C4-2B (cell line): ENCODE data around the gene INHA.

Experiments used
- H3K27ac ChIP-seq: fragments of 450-650 bp; 2 replicates; pipeline ENCODE4 v1.5.1; 2017
- CTCF ChIP-seq: fragments of 450-650 bp; conservative IDR thresholded peaks from 2 replicates; pipeline ENCODE4 v1.5.1; 2017; ENCODE audit warnings: mild to moderate bottlenecking
- ZFX ChIP-seq: fragments of 450-650 bp; IDR thresholded peaks from 2 replicates; pipeline ENCODE4 v1.6.1; 2017

The INHA gene

DNA sequence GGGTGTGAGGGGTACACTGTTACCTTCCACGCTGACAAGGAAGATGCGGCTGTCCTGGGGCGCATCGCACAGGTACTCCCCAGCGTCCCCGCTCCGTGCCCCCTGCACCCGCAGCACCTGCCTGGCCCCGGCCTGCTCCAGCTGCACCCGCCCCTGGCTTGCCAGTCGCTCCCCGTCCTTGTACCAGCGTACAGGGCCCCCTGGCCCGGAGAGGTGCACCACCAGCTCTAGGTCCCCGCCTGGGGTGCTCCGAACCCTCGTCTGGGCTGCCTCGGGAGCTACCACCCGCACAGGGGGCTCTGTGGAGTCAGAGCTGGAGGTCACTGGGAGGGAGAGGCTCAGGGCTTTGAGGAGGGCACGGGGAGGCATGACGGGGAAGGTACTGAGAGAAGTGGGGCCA is 14.8 kb upstream of the INHA start:
- TF ChIP-seq CTCF (no peak), ZFX (no peak)
- no peak overlapping the region for H3K27ac ChIP-seq

DNA sequence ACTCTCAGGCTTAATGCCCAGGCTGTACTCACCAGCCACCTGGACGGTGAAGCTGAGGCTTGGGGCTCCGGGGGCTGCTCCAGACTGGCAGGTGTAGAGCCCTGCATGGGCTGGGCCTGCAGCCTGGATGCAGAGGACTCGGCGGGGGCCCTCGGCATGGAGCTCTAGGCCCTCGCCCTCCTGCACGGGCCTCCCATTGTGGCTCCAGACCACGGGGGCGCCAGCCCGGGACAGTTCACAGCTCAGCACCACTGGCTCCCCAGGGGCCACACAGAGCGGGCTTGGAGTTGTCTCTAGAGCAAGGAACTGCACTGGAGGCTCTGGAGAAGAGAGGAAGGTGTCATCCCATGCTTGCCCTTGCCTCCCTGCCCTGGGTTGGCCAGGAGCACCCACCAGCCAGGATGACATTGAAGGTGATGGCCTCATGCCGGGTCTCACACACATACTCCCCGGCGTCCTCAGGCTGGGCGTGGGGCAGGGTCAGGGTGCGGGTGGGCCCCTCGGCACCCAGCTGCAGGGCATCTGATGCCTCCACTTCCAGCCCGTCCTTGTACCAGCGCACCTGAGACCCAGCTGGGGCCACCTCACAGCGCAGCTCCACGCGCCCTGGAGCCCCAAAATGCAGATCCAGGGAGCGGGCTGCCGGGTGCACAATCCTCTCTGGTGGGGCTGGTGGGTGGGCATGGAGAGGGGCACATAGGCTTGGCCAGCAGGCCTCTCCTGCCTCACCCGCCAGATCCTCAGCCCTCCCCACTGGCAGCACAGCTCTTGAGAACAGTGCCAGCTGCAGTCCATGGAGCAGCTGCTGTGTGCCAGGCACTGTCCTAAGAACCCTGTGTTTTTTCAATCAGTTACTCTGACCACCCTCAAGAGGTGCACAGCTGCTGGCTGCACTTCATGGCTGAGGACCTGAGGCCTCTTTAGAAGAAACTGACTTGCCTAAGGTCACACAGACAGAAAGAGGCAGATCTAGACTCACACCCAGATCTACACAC is 14.0 kb upstream of the INHA start:
- TF ChIP-seq ZFX (no peak), CTCF (no peak)
- H3K27ac ChIP-seq, result no peak overlapping the region

GRCh38 chr2:219559156-219559915 is 12.8 kb upstream of the INHA start:
- no peak for TF ChIP-seq CTCF
- no peak for TF ChIP-seq ZFX
- H3K27ac ChIP-seq, result no peak overlapping the region

GRCh38 chr2:219560037-219560892 is 11.8 kb upstream of the INHA start:
- no peak overlapping the region for H3K27ac ChIP-seq
- TF ChIP-seq CTCF (peak; percentile 88), ZFX (no peak)

- no peak overlapping the region for H3K27ac ChIP-seq
- TF ChIP-seq ZFX, result no peak
- no peak for TF ChIP-seq CTCF
Observed at GRCh38 chr2:219560893-219561178, 11.3 kb upstream of the INHA start.

DNA sequence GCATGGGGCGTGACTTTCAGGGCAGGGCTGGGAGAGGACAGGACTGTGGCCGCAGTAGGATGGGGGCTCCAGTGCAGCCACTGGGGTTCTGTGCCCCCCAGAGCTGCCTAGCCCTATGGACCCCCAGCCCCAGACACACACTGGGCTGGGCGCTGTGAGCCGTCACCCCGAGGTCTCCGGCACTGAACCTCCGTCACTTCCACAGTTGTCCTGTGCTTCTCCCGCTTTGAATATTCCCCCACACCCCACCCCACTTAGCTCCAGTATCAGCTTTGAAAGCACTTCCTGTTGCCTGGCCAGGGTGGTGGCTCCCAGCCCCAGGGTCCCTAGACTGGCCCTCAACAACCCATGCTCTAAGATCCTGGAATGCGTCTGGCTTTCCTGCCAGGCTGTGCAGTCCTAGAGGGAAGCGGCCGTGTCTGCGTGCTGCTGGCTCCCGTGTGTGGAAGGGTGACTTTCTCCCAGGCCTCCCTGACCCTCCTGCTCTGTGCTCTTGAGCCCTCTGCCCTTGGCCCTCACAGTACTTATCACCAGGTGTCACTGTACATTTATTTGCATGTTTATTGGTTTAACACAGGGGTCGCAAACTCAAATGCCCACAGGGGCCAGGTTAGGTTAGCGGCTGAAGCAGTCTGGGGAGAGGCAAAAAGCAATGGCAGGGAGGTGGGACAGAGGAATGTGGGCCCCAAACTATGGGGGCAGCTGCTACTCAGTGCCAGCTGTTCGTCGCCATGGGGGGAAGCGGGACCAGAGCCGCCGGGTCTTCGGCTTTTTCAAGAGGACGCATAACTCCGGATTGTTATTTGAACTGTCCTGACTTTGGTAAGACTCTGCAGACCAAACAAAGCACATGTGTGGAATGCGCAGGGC is 10.7 kb upstream of the INHA start:
- H3K27ac ChIP-seq, result no peak overlapping the region

More for the DNA sequence above, 10.7 kb upstream of the INHA start:
- no peak for TF ChIP-seq ZFX
- no peak for TF ChIP-seq CTCF
